Fibroblast of the aortic adventitia (primary cell): ENCODE data around the gene SORL1. TPM values are rescaled to one million over a fixed set of nuclear protein-coding genes. Genes with fewer than 3 reads are reported as not detected.
"Not testable (repeated sequence)": the region's sequence is repeated elsewhere in the genome, so short reads cannot be mapped to it uniquely, and the experiment has no call there.

Experiments
- DNase-seq: peaks from one replicate; pipeline ENCODE4 v3.0.0-alpha.2; 2010; ENCODE audit warnings: low read depth
- H3K4me3 ChIP-seq: 2 replicates; pipeline ENCODE4 v1.5.1; 2011; ENCODE audit warnings: low read depth, mild to moderate bottlenecking, control low read depth, low read length, moderate library complexity
- CTCF ChIP-seq: IDR thresholded peaks from 2 replicates; pipeline ENCODE4 v1.5.1; 2011; ENCODE audit warnings: mild to moderate bottlenecking, low read length, control low read depth, inconsistent platforms; ENCODE audit not compliant: insufficient read depth
- total RNA-seq: library from RNA; depleted of rRNA; stranded (reverse); fragments of >200 nt; gene quantifications from 2 replicates; pipeline ENCODE4 v1.2.3, GENCODE V29; 2012; ENCODE audit warnings: low replicate concordance

The SORL1 gene
- total RNA-seq, 1 donor: 1.2 TPM

- no peak for DNase-seq
- H3K4me3 ChIP-seq: no peak overlapping the region
- TF ChIP-seq CTCF: no peak
Observed at GRCh38 chr11:121500717-121501116, 48.6 kb downstream of the SORL1 start.

- H3K4me3 ChIP-seq: no peak overlapping the region
- no peak for TF ChIP-seq CTCF
- DNase-seq: no peak
Observed at GRCh38 chr11:121503051-121503450, 50.9 kb downstream of the SORL1 start.

- not testable (repeated sequence) for DNase-seq, H3K4me3 ChIP-seq
Observed at GRCh38 chr11:121506237-121506636, 54.1 kb downstream of the SORL1 start.

- no peak for TF ChIP-seq CTCF
- no peak overlapping the region for H3K4me3 ChIP-seq
- no peak for DNase-seq
Observed at GRCh38 chr11:121508449-121508848, 56.3 kb downstream of the SORL1 start.

GRCh38 chr11:121510438-121510837 lies 58.3 kb downstream of the SORL1 start:
- no peak overlapping the region for H3K4me3 ChIP-seq
- no peak for TF ChIP-seq CTCF
- DNase-seq: no peak

- no peak overlapping the region for H3K4me3 ChIP-seq
- no peak for TF ChIP-seq CTCF
- DNase-seq: no peak
Observed at GRCh38 chr11:121512468-121513465, 60.7 kb downstream of the SORL1 start.

- no peak for DNase-seq
- TF ChIP-seq CTCF: no peak
- no peak overlapping the region for H3K4me3 ChIP-seq
Observed at GRCh38 chr11:121513807-121514206, 61.7 kb downstream of the SORL1 start.
